ENCODE measurements around the gene CSTPP1.

GRCh38 chr11:46918083-46918787, 18.3 kb upstream of the CSTPP1 start, which contains the start of gene LRP4:
- TF ChIP-seq CTCF (IDR thresholded peaks at IDR 0.05; ENCODE audit: borderline replicate concordance, extremely low read depth, low read length, poor library complexity, severe bottlenecking) (peak; percentile 22), EZH2 (IDR thresholded peaks at IDR 0.05; ENCODE audit: borderline replicate concordance, low read depth, low read length, severe bottlenecking) (peak; percentile 69)

All from DND-41 (cell line).